T-helper 9 cell (primary cell): Measurements from ENCODE around the gene PGRMC2.
"Not testable (repeated sequence)": the region's sequence is repeated elsewhere in the genome, so short reads cannot be mapped to it uniquely, and the experiment has no call there.

Experiments used
- DNase-seq: peaks from one replicate; pipeline ENCODE4 v3.0.0-alpha.2; 2020

PGRMC2 gene

GRCh38 chr4:128298146-128298758 lies 10.6 kb upstream of the PGRMC2 start:
- no peak for DNase-seq

DNA sequence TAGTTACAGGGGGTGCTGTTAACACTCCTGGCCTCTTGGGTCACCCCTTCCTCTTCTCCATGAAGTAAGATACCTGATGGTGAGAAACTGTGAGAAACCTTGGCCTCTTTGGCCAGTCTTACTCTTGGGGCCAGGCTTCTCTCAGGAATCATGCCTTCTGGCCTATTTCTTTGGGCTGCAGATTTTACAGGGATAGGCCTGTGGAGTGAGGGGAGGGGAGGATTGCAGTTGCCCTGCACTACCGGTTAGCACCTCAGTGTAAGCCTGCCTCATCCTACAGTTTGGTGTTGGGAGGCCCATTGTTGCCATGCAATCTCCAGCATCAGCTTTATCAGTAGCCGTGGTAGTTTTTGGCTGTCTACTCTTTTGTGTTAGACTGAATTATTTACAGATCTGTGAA lies 7.6 kb upstream of the PGRMC2 start:
- DNase-seq = no peak

- DNase-seq = no peak
Measured at GRCh38 chr4:128294464-128294863, 6.9 kb upstream of the PGRMC2 start.

GRCh38 chr4:128292349-128292748 lies 4.7 kb upstream of the PGRMC2 start:
- DNase-seq = no peak

- DNase-seq = no peak
Measured at GRCh38 chr4:128291096-128291495, 3.5 kb upstream of the PGRMC2 start.

DNA sequence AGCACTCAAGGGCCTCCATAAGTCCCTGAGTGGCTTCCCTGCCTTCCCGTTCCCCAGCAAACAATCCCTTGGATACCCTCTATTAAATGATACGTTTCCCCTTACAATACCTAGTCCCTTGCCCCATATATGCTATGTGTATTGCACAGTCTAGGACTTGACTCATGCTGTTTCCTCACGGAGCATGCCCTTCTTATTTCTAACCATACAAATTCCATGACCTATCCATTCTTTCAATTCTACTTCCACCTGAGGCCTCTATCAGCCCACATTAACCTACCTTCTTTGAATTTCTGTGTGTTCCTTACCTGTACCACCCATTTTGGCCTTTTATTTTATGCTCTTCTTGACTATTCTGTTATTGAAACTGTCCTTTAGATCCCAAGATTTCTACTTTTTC lies 2.9 kb upstream of the PGRMC2 start:
- DNase-seq = no peak

- DNase-seq = no peak
Measured at GRCh38 chr4:128289523-128290158, 2.0 kb upstream of the PGRMC2 start.

GRCh38 chr4:128288689-128289106 lies 1.1 kb upstream of the PGRMC2 start:
- DNase-seq = peak; percentile 6

GRCh38 chr4:128287871-128288688 lies 467 bp upstream of the PGRMC2 start:
- peak; percentile 100 for DNase-seq

- no peak for DNase-seq
Measured at GRCh38 chr4:128286474-128287058, 1.0 kb downstream of the PGRMC2 start.

- DNase-seq = no peak
Measured at GRCh38 chr4:128285085-128285997, 2.3 kb downstream of the PGRMC2 start.

- no peak for DNase-seq
Measured at GRCh38 chr4:128284317-128284716, 3.3 kb downstream of the PGRMC2 start.

DNA sequence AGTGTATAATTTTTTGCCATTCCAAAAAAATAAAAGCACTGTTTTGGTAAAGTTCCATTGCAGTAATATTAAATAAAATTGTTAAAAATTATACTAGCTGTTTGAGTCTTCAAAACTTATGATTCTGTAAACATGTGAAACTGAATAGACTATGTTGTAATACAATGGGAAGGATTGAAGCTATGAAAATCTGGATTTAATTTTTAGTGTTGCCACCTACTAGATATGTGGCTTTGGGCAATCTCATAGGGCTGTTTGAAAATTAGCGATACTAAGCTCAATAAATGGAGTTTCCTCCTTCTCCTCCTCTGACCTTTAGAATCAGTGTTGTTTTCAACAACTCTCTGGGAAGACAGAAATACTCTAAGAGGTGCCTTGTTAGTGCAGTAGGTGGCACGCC lies 4.5 kb downstream of the PGRMC2 start:
- DNase-seq = no peak

DNA sequence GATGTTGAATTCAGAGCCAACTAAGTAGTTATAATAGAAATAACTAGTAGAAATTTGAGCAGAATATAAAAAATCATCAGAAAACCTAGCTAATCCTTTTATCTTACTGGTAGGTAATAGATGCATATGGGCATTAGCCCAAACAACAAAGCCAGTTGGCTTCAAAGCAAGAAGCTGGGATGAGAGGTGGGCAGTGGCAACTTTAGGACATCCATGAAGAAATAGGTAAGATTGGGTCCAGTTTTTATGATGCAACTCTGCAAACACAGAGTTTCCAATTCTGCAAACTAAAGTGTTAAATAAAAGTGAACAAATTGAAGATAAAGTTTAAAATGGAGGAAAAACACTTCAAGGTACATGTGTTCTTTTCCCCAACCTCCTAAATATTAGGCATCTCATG lies 5.1 kb downstream of the PGRMC2 start:
- no peak for DNase-seq

- DNase-seq = no peak
Measured at GRCh38 chr4:128281354-128281753, 6.3 kb downstream of the PGRMC2 start.

DNA sequence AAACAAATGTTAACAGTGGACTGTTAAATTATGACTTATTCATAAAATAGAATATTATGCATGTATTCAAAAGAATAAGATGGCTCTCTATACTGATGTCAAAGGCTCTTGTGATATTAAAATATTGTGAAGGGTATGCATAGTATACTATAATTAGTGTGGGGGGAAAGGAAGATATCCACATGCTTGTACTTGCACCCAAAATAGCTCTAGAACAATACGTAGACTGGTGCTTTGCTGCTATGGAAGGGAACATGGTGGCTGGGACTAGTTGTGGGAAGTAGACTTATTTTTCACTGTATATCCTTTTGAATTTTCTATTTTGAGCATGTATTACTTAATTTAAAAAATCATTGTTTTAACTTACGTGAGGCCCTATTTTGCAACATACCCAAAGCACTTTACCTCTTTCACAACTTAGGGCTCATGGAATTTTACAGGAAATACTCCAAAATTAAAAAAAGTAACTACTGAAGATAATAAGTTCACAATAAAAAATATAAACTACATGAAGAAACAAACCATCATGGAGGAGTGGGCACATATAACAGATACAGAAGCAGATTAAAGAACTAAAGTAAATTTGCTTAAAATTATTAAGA lies 7.9 kb downstream of the PGRMC2 start:
- no peak for DNase-seq

GRCh38 chr4:128277856-128278255 lies 9.8 kb downstream of the PGRMC2 start:
- no peak for DNase-seq

GRCh38 chr4:128275346-128275745 lies 12.3 kb downstream of the PGRMC2 start:
- no peak for DNase-seq

DNA sequence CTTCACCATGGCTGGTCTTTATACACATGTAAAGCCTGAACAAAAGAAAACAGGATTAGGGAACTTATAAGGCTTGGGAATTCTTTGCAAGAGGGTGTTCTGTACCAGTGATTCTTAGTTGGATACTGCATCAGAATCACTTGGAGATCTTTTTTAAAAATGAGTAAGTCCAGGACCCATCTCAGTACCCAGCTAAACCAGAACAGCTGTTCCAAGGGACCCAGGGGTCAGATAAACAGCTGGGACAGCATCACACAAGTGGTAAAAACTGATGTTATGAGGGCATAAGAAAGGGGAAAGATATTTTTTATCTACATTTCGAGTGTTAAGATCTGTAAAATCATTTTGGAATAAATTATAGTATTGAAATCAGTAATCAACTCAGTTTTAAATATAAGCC lies 16.1 kb downstream of the PGRMC2 start:
- no peak for DNase-seq

GRCh38 chr4:128268970-128269369 lies 18.6 kb downstream of the PGRMC2 start:
- DNase-seq = no peak

- no peak for DNase-seq
Measured at GRCh38 chr4:128267745-128268144, 19.9 kb downstream of the PGRMC2 start.

DNA sequence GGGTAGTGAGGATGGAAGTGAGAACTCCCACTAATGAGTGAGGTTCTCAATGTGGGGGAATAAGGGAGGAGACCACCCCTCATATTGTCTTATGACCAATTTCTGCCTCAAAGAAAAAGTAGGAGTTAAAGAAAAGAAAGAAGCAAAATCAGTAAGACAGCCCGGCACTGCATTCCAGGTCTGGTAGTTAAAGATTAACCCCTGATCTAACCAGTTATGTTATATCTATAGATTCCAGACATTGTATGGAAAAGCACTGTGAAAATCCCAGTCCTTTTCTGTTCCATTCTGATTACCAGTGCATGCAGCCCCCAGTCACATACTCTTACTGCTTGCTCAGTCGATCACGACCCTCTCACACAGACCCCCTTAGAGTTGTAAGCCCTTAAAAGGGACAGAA lies 20.4 kb downstream of the PGRMC2 start:
- DNase-seq = not testable (repeated sequence)
